Astrocyte of the spinal cord (primary cell): ENCODE measurements around the gene SLC9A9.

Experiments
- DNase-seq: peaks from one replicate; pipeline ENCODE4 v3.0.0; 2011; ENCODE audit warnings: low read depth, low spot score
- H3K4me3 ChIP-seq: 2 replicates; pipeline ENCODE4 v1.5.1; 2011; ENCODE audit warnings: low read depth, mild to moderate bottlenecking, low read length, moderate library complexity
- CTCF ChIP-seq: IDR thresholded peaks from 2 replicates; pipeline ENCODE4 v1.5.1; 2012; ENCODE audit warnings: low read depth, mild to moderate bottlenecking, low read length, inconsistent platforms
- in situ Hi-C: cut with HindIII; loops from 2 replicates; pipeline ENCODE4 v1.10.0; 2017; ENCODE audit warnings: low sequenced_read_pairs

Gene SLC9A9

GRCh38 chr3:143483214-143483613 lies 365.1 kb downstream of the SLC9A9 start:
- in situ Hi-C loops = no loop called here

GRCh38 chr3:143482106-143483088 lies 365.9 kb downstream of the SLC9A9 start:
- no peak overlapping the region for H3K4me3 ChIP-seq
- TF ChIP-seq CTCF = no peak
- DNase-seq = peak; percentile 37
- in situ Hi-C loops = no loop called here

More at GRCh38 chr3:143483214-143483613, 365.1 kb downstream of the SLC9A9 start:
- no peak overlapping the region for H3K4me3 ChIP-seq
- no peak for DNase-seq
- TF ChIP-seq CTCF = no peak

GRCh38 chr3:143480344-143480743 lies 367.9 kb downstream of the SLC9A9 start:
- no peak overlapping the region for H3K4me3 ChIP-seq
- in situ Hi-C loops = no loop called here
- TF ChIP-seq CTCF = no peak
- DNase-seq = peak; percentile 70

GRCh38 chr3:143479727-143480126 lies 368.5 kb downstream of the SLC9A9 start:
- no peak for DNase-seq
- H3K4me3 ChIP-seq = no peak overlapping the region
- in situ Hi-C loops = no loop called here
- TF ChIP-seq CTCF = no peak

GRCh38 chr3:143478115-143478693 lies 370.1 kb downstream of the SLC9A9 start:
- no peak for DNase-seq
- in situ Hi-C loops = no loop called here
- H3K4me3 ChIP-seq = no peak overlapping the region
- TF ChIP-seq CTCF = no peak

- in situ Hi-C loops = no loop called here
- TF ChIP-seq CTCF = no peak
- no peak overlapping the region for H3K4me3 ChIP-seq
- no peak for DNase-seq
Observed at GRCh38 chr3:143476965-143477640, 371.2 kb downstream of the SLC9A9 start.
